IMR-90 (cell line): Measurements from ENCODE around the gene NMRAL1. TPM values are rescaled to one million over a fixed set of nuclear protein-coding genes. Genes with fewer than 3 reads are reported as not detected.

ENCODE experiments used
- ATAC-seq: fragments of 200-7000 bp; cut with Tn5 transposase; 2 replicates; pipeline ENCODE4 v1.9.1; 2020; ENCODE audit warnings: low read depth, mild to moderate bottlenecking, moderate library complexity
- BruUV-seq: library from RNA; stranded (reverse); fragments of 400-500 nt; replicated peaks from 2 replicates; lab custom pipeline; 2021; lab: Mats Ljungman, UMichigan
- CTCF ChIA-PET: fragments of 300-600 bp; formaldehyde crosslinking; extraction: SDS; loops from one replicate; lab custom pipeline; 2021; ENCODE audit warnings: antibody characterized with exemption; lab: Yijun Ruan, JAX
- POLR2A ChIA-PET: fragments of 300-600 bp; sonication (Branson Sonifier 250); formaldehyde crosslinking; loops from one replicate; lab custom pipeline; 2022; ENCODE audit warnings: antibody characterized with exemption; ENCODE audit not compliant: unreplicated experiment; lab: Charles Lee
- DNase-seq: peaks from one replicate; pipeline ENCODE4 v3.0.0; 2013
- H2AFZ ChIP-seq: replicated peaks from 2 replicates; pipeline ENCODE3; 2013; ENCODE audit warnings: low read length, mild to moderate bottlenecking; ENCODE audit not compliant: poor library complexity
- H2AK5ac ChIP-seq: 2 replicates; pipeline ENCODE4 v1.6.1; 2013; ENCODE audit warnings: low read depth, low read length, inconsistent platforms
- H2AK9ac ChIP-seq: replicated peaks from 2 replicates; pipeline ENCODE3; 2013; ENCODE audit warnings: mild to moderate bottlenecking, low read depth, low read length, moderate library complexity; ENCODE audit not compliant: poor library complexity
- H2BK120ac ChIP-seq: 2 replicates; pipeline ENCODE4 v1.6.1; 2013; ENCODE audit warnings: low read depth, low read length, inconsistent platforms
- H2BK15ac ChIP-seq: 3 replicates; pipeline ENCODE4 v1.6.1; 2013; ENCODE audit warnings: low read depth, low read length, inconsistent platforms
- H2BK20ac ChIP-seq: 2 replicates; pipeline ENCODE4 v1.6.1; 2013; ENCODE audit warnings: low read depth, mild to moderate bottlenecking, inconsistent platforms, low read length, moderate library complexity
- H2BK5ac ChIP-seq: 2 replicates; pipeline ENCODE4 v1.6.1; 2013; ENCODE audit warnings: mild to moderate bottlenecking, low read depth, low read length, inconsistent platforms; ENCODE audit not compliant: poor library complexity, severe bottlenecking
- H3K14ac ChIP-seq: replicated peaks from 2 replicates; pipeline ENCODE4 v1.6.1; 2013; ENCODE audit warnings: low read depth, low read length, inconsistent platforms
- H3K18ac ChIP-seq: 2 replicates; pipeline ENCODE4 v1.6.1; 2013; ENCODE audit warnings: low read depth, low read length, control low read depth
- H3K23ac ChIP-seq: 2 replicates; pipeline ENCODE4 v1.6.1; 2013; ENCODE audit warnings: low read depth, low read length, inconsistent platforms
- H3K27ac ChIP-seq: 2 replicates; pipeline ENCODE4 v1.5.1; 2013; ENCODE audit warnings: mild to moderate bottlenecking, control low read depth, low read length; ENCODE audit not compliant: insufficient read depth
- H3K27me3 ChIP-seq: 2 replicates; pipeline ENCODE4 v1.6.1; 2013; ENCODE audit warnings: low read length; ENCODE audit not compliant: control insufficient read depth, insufficient read depth
- H3K36me3 ChIP-seq: 2 replicates; pipeline ENCODE4 v1.6.1; 2013; ENCODE audit warnings: low read length, mixed read lengths; ENCODE audit not compliant: control insufficient read depth, insufficient read depth
- H3K4ac ChIP-seq: 2 replicates; pipeline ENCODE4 v1.6.1; 2013; ENCODE audit warnings: low read depth, low read length, inconsistent platforms
- H3K4me1 ChIP-seq: 2 replicates; pipeline ENCODE4 v1.6.1; 2013; ENCODE audit warnings: low read length, mixed read lengths; ENCODE audit not compliant: control insufficient read depth, insufficient read depth
- H3K4me2 ChIP-seq: 2 replicates; pipeline ENCODE4 v1.6.1; 2013; ENCODE audit warnings: low read depth, mild to moderate bottlenecking, control low read depth, low read length, moderate library complexity
- H3K4me3 ChIP-seq: 2 replicates; pipeline ENCODE4 v1.5.1; 2013; ENCODE audit warnings: low read depth, mild to moderate bottlenecking, control low read depth, low read length, moderate library complexity; ENCODE audit not compliant: insufficient read depth
- H3K56ac ChIP-seq: 2 replicates; pipeline ENCODE4 v1.6.1; 2013; ENCODE audit warnings: low read length, inconsistent platforms; ENCODE audit not compliant: insufficient read depth; ENCODE audit errors: extremely low read depth
- H3K79me1 ChIP-seq, 2 experiments: 2 replicates each; pipeline ENCODE4 v1.6.1; 2013; ENCODE audit warnings: low read length in 2 of 2, inconsistent platforms in 1 of 2, low read depth in 1 of 2
- H3K9ac ChIP-seq: 2 replicates; pipeline ENCODE4 v1.6.1; 2013; ENCODE audit warnings: low read depth, low read length, control low read depth
- H3K9me1 ChIP-seq: 2 replicates; pipeline ENCODE4 v1.6.1; 2013; ENCODE audit warnings: low read length, inconsistent platforms; ENCODE audit not compliant: insufficient read depth
- H3K9me3 ChIP-seq: 2 replicates; pipeline ENCODE4 v1.6.1; 2013; ENCODE audit warnings: low read length; ENCODE audit not compliant: control insufficient read depth, insufficient read depth
- H4K20me1 ChIP-seq: 2 replicates; pipeline ENCODE4 v1.6.1; 2013; ENCODE audit warnings: low read length, inconsistent platforms; ENCODE audit not compliant: insufficient read depth
- H4K5ac ChIP-seq: 2 replicates; pipeline ENCODE4 v1.6.1; 2013; ENCODE audit warnings: mild to moderate bottlenecking, low read depth, low read length, control low read depth
- H4K8ac ChIP-seq, 2 experiments: 2 replicates each; pipeline ENCODE4 v1.6.1; 2013; ENCODE audit warnings: low read depth in 2 of 2, low read length in 2 of 2, control low read depth in 1 of 2, inconsistent platforms in 1 of 2
- H4K91ac ChIP-seq: 2 replicates; pipeline ENCODE4 v1.6.1; 2013; ENCODE audit warnings: low read depth, low read length, inconsistent platforms; ENCODE audit not compliant: insufficient read depth
- BHLHE40 ChIP-seq: fragments of 150-350 bp; IDR thresholded peaks from 2 replicates; pipeline ENCODE4 v1.6.1; 2016; ENCODE audit warnings: mild to moderate bottlenecking, low read depth, low read length
- CEBPB ChIP-seq: IDR thresholded peaks from 2 replicates; pipeline ENCODE4 v1.6.1; 2012; ENCODE audit warnings: low read depth, low read length, improper control_type of control experiment
- CHD1 ChIP-seq: IDR thresholded peaks from 2 replicates; pipeline ENCODE4 v1.6.1; 2012; ENCODE audit warnings: low read depth, low read length, improper control_type of control experiment
- ELK1 ChIP-seq: fragments of 150-350 bp; IDR thresholded peaks from 2 replicates; pipeline ENCODE4 v1.6.1; 2016; ENCODE audit warnings: low read depth, mild to moderate bottlenecking, low read length, moderate library complexity, borderline replicate concordance
- FOS ChIP-seq: fragments of 150-350 bp; IDR thresholded peaks from 2 replicates; pipeline ENCODE4 v1.6.1; 2016; ENCODE audit warnings: low read depth, low read length
- MAZ ChIP-seq: IDR thresholded peaks from 2 replicates; pipeline ENCODE4 v1.6.1; 2012; ENCODE audit warnings: low read depth, mild to moderate bottlenecking, low read length, improper control_type of control experiment, moderate library complexity, borderline replicate concordance
- NFE2L2 ChIP-seq: fragments of 150-350 bp; IDR thresholded peaks from 2 replicates; pipeline ENCODE4 v1.6.1; 2016; ENCODE audit warnings: low read depth, mild to moderate bottlenecking, low read length
- RAD21 ChIP-seq: IDR thresholded peaks from 2 replicates; pipeline ENCODE4 v1.6.1; 2012; ENCODE audit warnings: low read length, improper control_type of control experiment
- SMC3 ChIP-seq: fragments of 150-350 bp; IDR thresholded peaks from 2 replicates; pipeline ENCODE4 v1.6.1; 2016; ENCODE audit warnings: low read depth, mild to moderate bottlenecking, antibody characterized with exemption, low read length, moderate library complexity
- WGBS, 2 experiments: methylation state at CpG; one replicate each; pipeline versions ENCODE4 v1.1.5 to v1.1.7; 2013; ENCODE audit warnings: missing lambda C conversion rate in 2 of 2; ENCODE audit not compliant: insufficient read length in 1 of 2; ENCODE audit errors: extremely low coverage in 2 of 2; 5-methylcytosine and 5-hydroxymethylcytosine counted together
- dilution Hi-C: fragments of 300-500 bp; cut with HindIII; formaldehyde crosslinking; loops from one replicate; pipeline ENCODE4 v1.14.3; 2018; ENCODE audit warnings: low sequenced_read_pairs; ENCODE audit not compliant: unreplicated experiment
- in situ Hi-C: fragments of 300-500 bp; cut with MboI; formaldehyde crosslinking; loops from 3 replicates; pipeline ENCODE4 v1.14.3; 2019; ENCODE audit warnings: low sequenced_read_pairs, inconsistent platforms, mixed read lengths
- intact Hi-C: fragments of 100-400 bp; cut with micrococcal nuclease; formaldehyde crosslinking; loops from 2 replicates; pipeline ENCODE4 v1.10.0; 2022
- polyA plus RNA-seq, 3 experiments: library from polyadenylated mRNA; depleted of rRNA; stranded (reverse); fragments of >200 nt; gene quantifications; 2 replicates each; pipeline ENCODE4 v1.2.3, GENCODE V29; 2012; ENCODE audit warnings: low replicate concordance in 1 of 3
- total RNA-seq: library from RNA; depleted of rRNA; stranded (reverse); fragments of >200 nt; gene quantifications from 2 replicates; pipeline ENCODE4 v1.2.3, GENCODE V29; 2012

The NMRAL1 gene
- total and polyA plus RNA-seq, 2 of the 4 experiments (the other 2 are of a cell fraction), result 48.6 to 67.6 TPM

GRCh38 chr16:4420505-4421105, 53.8 kb downstream of the NMRAL1 start:
- no peak overlapping the region for H2BK120ac ChIP-seq
- H3K36me3 ChIP-seq, result no peaks in the 10 kb centered on the region
- DNase-seq (no peak), ATAC-seq (no peak)
- H2BK20ac ChIP-seq, result no peak overlapping the region
- H2AK5ac ChIP-seq, result no peak overlapping the region
- H3K9me3 ChIP-seq, result no peaks in the 10 kb centered on the region
- WGBS, 2 experiments, result no CpG with 5 or more reads among the region's 8 CpGs
- no peak overlapping the region for H3K4me3 ChIP-seq
- CTCF ChIA-PET, result interaction anchor here (0.5 kb wide), 1 partner anchor 18 kb away, joined by 3 read pairs; no protein-coding TSS in a partner anchor
- peaks cover 3 to 14% of the 10 kb centered on the region in 2 experiments; a peak in 3 of 4 replicates for H3K79me1 ChIP-seq
- no peak overlapping the region for H4K5ac ChIP-seq
- no peak overlapping the region for H3K9ac ChIP-seq
- H3K4me2 ChIP-seq, result no peak overlapping the region
- no peak overlapping the region for H3K23ac ChIP-seq
- no peak overlapping the region for H3K18ac ChIP-seq
- H4K91ac ChIP-seq, result no peak overlapping the region
- no peak overlapping the region for H2AK9ac ChIP-seq
- H3K4ac ChIP-seq, result no peak overlapping the region
- H2AFZ ChIP-seq, result no peak overlapping the region
- no peak overlapping the region for H4K8ac ChIP-seq
- H3K9me1 ChIP-seq, result peaks cover 6% of the 10 kb centered on the region
- no peak overlapping the region for H3K56ac ChIP-seq
- TF ChIP-seq FOS, result no peak
- no peak for TF ChIP-seq NFE2L2
- no peak for TF ChIP-seq SMC3
- TF ChIP-seq RAD21, result no peak
- no peak for TF ChIP-seq BHLHE40
- TF ChIP-seq MAZ, result no peak
- TF ChIP-seq ELK1, result no peak
- TF ChIP-seq CEBPB, result no peak
- TF ChIP-seq CHD1, result no peak
- H3K14ac ChIP-seq, result no peak overlapping the region
- H3K4me1 ChIP-seq, result peaks cover 5% of the 10 kb centered on the region; the same call in 1 of the 2 replicates
- H3K27me3 ChIP-seq, result no peaks in the 10 kb centered on the region
- H3K27ac ChIP-seq, result no peak overlapping the region
- peaks cover under 1% of the 10 kb centered on the region; the same call in 1 of the 2 replicates for H4K20me1 ChIP-seq
- BruUV-seq, result no TSS peak
- H2BK15ac ChIP-seq, result no peak overlapping the region
- intact Hi-C loops, result no loop called here
- dilution Hi-C loops, result no loop called here
- no peak overlapping the region for H2BK5ac ChIP-seq
- in situ Hi-C loops, result no loop called here
- POLR2A ChIA-PET, result no interaction called here
